Stimulated activated CD8-positive, alpha-beta memory T cell treated with anti-CD3 and anti-CD28 coated beads, Interleukin-7, amount 100 ng/mL, for 1 hour (primary cell): ENCODE data around the gene HEATR5A.
"Not testable (repeated sequence)": the region's sequence is repeated elsewhere in the genome, so short reads cannot be mapped to it uniquely, and the experiment has no call there.

Experiments used
- DNase-seq, 2 donors: peaks; one replicate each; pipeline ENCODE4 v3.0.0-alpha.2; 2020; ENCODE audit warnings: low read depth in 2 of 2

The HEATR5A gene

DNA sequence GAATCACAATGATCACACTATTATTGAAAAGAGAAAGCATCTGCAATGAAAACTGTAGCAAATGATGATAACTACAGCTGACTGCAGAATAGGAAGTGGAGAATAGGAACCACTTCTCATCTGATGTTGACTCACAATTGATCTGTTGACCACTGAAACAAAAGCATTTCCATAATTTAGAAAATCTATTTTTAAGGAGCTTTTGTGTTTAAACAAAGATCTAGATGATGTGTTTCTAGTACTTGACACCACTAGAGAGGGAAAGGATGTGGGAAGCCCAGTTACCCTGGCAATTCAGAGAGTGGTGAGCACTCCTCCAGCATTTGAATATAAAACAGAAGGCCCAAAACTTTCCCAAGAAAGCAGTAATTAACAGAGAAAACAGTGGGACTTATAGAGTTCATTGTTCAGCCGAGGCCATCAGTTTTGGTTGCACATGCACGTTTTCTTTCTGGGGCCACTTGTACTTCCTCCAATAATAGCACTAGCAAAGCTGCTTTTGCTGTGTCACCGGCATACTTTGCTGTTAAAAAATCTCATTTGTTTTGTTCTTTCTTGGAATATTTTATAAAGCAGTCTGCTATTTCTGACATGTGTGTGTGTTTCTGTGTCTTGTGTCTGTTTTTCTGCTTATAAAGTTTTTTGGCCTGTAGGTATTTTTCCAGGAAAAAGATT is 136.6 kb downstream of the HEATR5A start:
- no peak for DNase-seq

DNA sequence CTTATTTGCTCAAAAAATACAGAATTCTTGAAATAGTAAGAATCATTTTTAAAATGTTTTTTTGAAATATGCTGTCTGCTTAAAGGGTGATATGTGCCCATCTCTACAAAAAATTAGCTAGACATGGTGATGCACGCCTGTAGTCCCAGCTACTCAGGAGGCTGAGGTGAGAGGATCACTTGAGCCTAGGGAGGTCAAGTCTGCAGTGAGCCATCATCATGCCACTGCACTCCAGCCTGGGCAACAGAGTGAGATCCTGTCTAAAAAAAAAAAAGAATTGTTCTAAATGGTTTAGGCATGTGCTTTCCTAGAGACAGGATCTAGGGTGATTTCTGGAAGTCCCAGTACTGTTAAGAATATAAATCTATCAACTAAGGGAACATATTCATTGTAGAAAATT is 137.2 kb downstream of the HEATR5A start:
- DNase-seq: no peak

GRCh38 chr14:31280871-31281220 is 139.5 kb downstream of the HEATR5A start:
- no peak for DNase-seq

- DNase-seq: no peak
These were observed 140.0 kb downstream of the HEATR5A start for GRCh38 chr14:31280132-31280870.

GRCh38 chr14:31278883-31279282 is 141.5 kb downstream of the HEATR5A start:
- DNase-seq: no peak

DNA sequence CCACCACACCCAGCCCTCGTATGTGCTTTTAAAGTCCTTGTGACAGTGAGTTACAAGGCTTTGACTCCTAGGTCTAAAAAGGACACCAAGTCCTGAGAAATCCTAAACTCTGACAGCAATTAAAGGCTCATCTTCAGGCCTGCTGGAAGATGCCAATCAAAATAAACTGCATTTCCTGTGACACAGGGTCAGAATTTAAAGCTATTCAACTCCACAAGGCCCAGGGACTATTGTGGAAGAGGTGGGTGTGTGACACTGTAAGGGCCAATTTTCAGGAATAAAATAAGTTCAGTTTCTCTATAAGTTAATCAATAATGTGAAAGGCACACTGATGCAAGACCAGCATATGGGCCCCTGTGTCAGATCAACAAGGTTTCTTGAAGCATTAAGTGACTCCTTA is 143.3 kb downstream of the HEATR5A start:
- no peak for DNase-seq

DNA sequence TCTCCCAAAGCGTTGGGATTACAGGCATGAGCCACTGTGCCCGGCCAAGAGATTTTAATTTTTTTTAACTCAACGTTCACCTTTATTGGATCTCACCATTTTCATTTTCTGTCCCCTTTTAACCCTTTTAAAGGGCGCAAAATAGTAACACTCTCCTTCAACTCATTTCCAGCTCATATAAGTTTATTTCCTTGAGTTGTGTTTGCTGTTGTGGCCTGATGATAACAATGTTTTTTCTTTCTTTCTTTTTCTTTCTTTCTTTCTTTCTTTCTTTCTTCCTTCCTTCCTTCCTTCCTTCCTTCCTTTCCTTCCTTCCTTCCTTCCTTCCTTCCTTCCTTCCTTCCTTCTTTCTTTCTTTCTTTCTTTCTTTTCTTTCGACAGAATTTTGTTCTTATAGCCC is 143.9 kb downstream of the HEATR5A start:
- not testable (repeated sequence) for DNase-seq

GRCh38 chr14:31275731-31276130 is 144.6 kb downstream of the HEATR5A start:
- DNase-seq: no peak

GRCh38 chr14:31271648-31272047 is 148.7 kb downstream of the HEATR5A start:
- DNase-seq: no peak

GRCh38 chr14:31270196-31270772 is 150.1 kb downstream of the HEATR5A start:
- DNase-seq: no peak

- no peak for DNase-seq
These were observed 150.6 kb downstream of the HEATR5A start for GRCh38 chr14:31269634-31270195.

GRCh38 chr14:31268216-31268615 is 152.1 kb downstream of the HEATR5A start:
- no peak for DNase-seq

- DNase-seq: no peak
These were observed 153.7 kb downstream of the HEATR5A start for GRCh38 chr14:31266437-31267331.

GRCh38 chr14:31265701-31266398 is 154.5 kb downstream of the HEATR5A start:
- no peak for DNase-seq

DNA sequence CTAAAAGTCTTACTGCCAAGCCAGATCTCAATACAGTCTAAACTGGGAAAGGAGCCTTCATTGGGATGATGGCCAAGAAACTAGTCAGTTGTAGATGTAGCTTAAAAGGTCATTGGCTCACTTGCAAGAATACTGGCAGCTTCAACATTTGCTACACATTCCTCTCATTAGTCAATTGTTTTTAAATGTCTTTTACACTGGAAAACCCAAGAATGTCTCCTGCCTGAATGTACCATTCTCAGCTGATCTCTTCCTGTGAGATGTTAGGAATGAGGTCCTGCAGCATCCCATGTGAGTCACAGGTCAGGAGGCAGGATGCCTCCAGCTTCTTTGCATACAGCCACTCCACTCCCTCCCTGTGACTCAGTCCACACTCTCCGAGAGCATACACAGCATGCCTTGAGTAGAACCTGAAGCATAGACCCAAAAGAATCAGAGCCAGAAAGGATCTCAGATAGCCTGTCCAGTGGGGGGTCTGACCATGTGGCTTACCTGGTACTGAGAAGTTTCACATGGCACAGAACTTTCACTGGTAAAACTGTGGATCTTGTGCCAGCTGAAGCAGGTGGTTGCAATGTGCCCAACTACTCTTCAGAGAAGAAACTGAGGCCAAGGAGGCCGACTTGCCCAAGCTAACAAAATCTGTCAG is 156.7 kb downstream of the HEATR5A start:
- no peak for DNase-seq

DNA sequence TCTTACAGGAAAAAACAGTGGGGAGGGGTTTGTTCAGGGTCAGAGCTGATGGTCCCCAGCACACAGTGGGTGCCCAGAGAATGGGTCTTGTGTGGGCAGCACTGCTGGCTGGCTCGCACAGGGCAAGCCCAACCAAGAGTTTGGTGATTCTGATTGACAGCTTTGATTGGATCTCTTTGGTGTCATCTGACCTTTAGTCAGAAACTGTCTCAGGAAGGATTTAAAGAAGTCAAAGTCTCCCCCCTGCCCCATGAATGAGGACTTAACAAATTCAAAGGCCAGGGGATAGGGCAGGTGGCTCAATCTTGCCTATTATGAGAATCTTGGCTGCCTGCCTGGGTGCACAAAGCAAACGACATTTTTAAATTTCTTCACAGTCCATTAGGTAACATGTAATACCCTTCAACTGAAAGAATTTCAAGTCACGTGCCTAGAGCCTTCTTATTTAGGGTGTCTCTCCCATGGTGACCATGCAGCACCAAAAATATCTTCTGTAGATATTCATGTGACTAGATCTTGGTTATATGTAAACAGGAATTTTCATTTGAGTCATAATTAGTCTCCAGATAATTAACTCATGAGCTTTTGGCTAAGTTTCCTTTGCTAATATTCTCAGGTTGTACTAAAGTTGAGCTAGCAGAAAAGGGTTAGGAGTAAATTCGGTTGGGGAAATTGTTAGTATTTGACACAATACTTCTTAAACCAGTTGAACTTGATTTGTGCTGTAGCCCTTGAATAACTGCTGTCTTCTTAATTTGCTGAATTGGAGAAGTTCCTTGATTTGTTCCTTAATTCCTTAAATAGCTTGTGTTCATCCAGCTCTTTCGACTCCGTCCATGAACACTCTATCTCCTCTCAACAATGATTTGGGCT is 158.3 kb downstream of the HEATR5A start:
- DNase-seq: no peak

DNA sequence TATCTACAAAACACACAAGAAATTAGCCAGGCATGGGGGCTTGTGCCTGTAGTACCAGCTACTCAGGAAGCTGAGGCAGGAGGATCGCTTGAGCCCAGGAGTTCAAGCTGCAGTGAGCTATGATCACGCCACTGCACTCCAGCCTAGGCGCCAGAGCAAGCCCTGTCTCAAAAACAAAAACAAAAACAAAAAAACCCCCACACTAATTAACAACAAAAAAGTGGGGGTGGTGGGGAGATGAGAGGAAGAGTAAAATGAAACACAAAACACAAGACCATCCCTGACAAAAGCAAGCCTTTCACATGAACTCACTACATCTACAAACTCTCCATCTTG is 158.9 kb downstream of the HEATR5A start:
- DNase-seq: no peak

GRCh38 chr14:31259040-31259435 is 161.3 kb downstream of the HEATR5A start:
- not testable (repeated sequence) for DNase-seq

DNA sequence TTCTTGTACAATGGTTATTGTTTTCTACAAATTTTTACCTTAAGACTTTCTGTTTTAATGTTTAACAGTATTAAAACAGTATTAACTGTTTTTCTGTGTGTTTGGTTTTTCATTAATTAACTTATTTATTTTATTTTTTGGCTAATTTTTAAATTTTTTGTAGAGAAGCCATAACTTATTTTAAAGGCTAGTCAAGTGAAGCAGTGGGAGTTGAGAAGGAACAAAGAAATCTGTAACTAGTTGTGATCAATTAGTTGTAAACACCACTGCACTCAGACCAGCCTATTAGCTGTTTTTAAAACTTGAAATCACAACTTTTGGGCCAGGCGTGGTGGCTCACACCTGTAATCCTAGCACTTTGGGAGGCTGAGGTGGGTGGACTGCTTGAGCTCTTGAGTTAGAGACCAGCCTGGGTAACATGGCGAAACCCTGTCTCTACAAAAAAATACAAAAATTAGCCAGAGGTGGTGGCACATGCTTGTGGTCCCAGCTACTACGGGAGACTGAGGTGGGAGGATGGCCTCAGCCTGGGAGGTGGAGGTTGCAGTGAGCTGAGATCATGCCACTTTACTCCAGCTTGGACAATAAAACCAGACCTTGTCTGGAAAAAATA is 161.8 kb downstream of the HEATR5A start:
- no peak for DNase-seq
